Smooth muscle cell of the brain vasculature (primary cell): ENCODE results near the gene EPB41L4A.

Source experiments
- DNase-seq: peaks from one replicate; pipeline ENCODE4 v3.0.0-alpha.2; 2012; ENCODE audit warnings: low read depth, low spot score

The EPB41L4A gene

GRCh38 chr5:112116371-112116770 is 302.7 kb downstream of the EPB41L4A start:
- DNase-seq: no peak

- DNase-seq: no peak
Measured at GRCh38 chr5:112113565-112113964, 305.5 kb downstream of the EPB41L4A start.
